ENCODE data around the gene PLCB1.

PLCB1 gene

GRCh38 chr20:8183526-8183925 lies 51.5 kb downstream of the PLCB1 start:
- Histone ChIP-seq H3K79me2 (ENCODE audit: insufficient read depth, low read depth) (no peaks in the 10 kb centered on the region), H2AFZ (ENCODE audit: low read depth) (no peak overlapping the region)
- TF ChIP-seq, protein P1, sequence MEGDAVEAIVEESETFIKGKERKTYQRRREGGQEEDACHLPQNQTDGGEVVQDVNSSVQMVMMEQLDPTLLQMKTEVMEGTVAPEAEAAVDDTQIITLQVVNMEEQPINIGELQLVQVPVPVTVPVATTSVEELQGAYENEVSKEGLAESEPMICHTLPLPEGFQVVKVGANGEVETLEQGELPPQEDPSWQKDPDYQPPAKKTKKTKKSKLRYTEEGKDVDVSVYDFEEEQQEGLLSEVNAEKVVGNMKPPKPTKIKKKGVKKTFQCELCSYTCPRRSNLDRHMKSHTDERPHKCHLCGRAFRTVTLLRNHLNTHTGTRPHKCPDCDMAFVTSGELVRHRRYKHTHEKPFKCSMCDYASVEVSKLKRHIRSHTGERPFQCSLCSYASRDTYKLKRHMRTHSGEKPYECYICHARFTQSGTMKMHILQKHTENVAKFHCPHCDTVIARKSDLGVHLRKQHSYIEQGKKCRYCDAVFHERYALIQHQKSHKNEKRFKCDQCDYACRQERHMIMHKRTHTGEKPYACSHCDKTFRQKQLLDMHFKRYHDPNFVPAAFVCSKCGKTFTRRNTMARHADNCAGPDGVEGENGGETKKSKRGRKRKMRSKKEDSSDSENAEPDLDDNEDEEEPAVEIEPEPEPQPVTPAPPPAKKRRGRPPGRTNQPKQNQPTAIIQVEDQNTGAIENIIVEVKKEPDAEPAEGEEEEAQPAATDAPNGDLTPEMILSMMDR (conservative IDR thresholded peaks at IDR 0.05; ENCODE audit: low read depth, low read length): no peak

DNA sequence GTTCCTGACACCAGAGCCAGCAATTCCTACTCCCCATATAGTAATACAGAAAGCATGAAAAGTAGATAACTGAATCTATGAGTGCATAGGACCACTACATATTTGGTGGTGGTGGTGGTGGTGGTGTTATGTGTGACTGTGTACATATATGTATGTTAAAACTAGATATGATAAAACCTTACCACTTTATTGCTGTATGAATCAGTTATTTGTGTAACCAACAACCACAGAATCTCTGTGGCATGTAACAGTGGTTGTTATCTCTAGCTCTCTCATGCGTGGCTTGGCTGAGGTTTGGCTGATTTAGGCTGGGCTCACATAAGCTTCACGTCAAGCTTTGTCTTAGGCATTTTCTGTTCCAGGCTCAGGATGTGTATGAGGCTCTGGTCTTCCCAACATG lies 55.7 kb downstream of the PLCB1 start:
- Histone ChIP-seq H3K79me2 (ENCODE audit: insufficient read depth, low read depth) (no peaks in the 10 kb centered on the region), H4K20me1 (ENCODE audit: insufficient read depth) (no peaks in the 10 kb centered on the region), H3K27me3 (ENCODE audit: insufficient read depth, low read depth) (no peaks in the 10 kb centered on the region), H3K36me3 (ENCODE audit: insufficient read depth) (no peaks in the 10 kb centered on the region), H3K4me1 (ENCODE audit: low read depth, poor library complexity, severe bottlenecking) (no peaks in the 10 kb centered on the region), H3K27ac (no peak overlapping the region), H2AFZ (ENCODE audit: low read depth) (no peak overlapping the region), H3K4me3 (IDR thresholded peaks at IDR 0.05; ENCODE audit: insufficient read depth, low read depth, low read length) (no peak overlapping the region), H3K4me2 (no peak overlapping the region), H3K9ac (no peak overlapping the region)
- TF ChIP-seq, protein P1 (conservative IDR thresholded peaks at IDR 0.05; ENCODE audit: low read depth, low read length): no peak

More at GRCh38 chr20:8183526-8183925, 51.5 kb downstream of the PLCB1 start:
- Histone ChIP-seq H3K4me2 (no peak overlapping the region), H3K4me3 (IDR thresholded peaks at IDR 0.05; ENCODE audit: insufficient read depth, low read depth, low read length) (no peak overlapping the region), H3K27ac (no peak overlapping the region), H3K27me3 (ENCODE audit: insufficient read depth, low read depth) (no peaks in the 10 kb centered on the region), H3K9ac (no peak overlapping the region), H3K36me3 (ENCODE audit: insufficient read depth) (no peaks in the 10 kb centered on the region), H4K20me1 (ENCODE audit: insufficient read depth) (no peaks in the 10 kb centered on the region), H3K4me1 (ENCODE audit: low read depth, poor library complexity, severe bottlenecking) (no peaks in the 10 kb centered on the region)

GRCh38 chr20:8190043-8190880 lies 58.2 kb downstream of the PLCB1 start:
- Histone ChIP-seq H3K27me3 (ENCODE audit: insufficient read depth, low read depth) (no peaks in the 10 kb centered on the region), H3K27ac (no peak overlapping the region), H3K9ac (no peak overlapping the region), H3K4me3 (IDR thresholded peaks at IDR 0.05; ENCODE audit: insufficient read depth, low read depth, low read length) (no peak overlapping the region), H3K36me3 (ENCODE audit: insufficient read depth) (no peaks in the 10 kb centered on the region), H4K20me1 (ENCODE audit: insufficient read depth) (no peaks in the 10 kb centered on the region), H3K4me1 (ENCODE audit: low read depth, poor library complexity, severe bottlenecking) (no peaks in the 10 kb centered on the region), H3K79me2 (ENCODE audit: insufficient read depth, low read depth) (no peaks in the 10 kb centered on the region), H3K4me2 (no peak overlapping the region), H2AFZ (ENCODE audit: low read depth) (no peak overlapping the region)
- TF ChIP-seq, protein P1 (conservative IDR thresholded peaks at IDR 0.05; ENCODE audit: low read depth, low read length): no peak

GRCh38 chr20:8194721-8195120 lies 62.7 kb downstream of the PLCB1 start:
- Histone ChIP-seq H3K36me3 (ENCODE audit: insufficient read depth) (no peaks in the 10 kb centered on the region), H3K27me3 (ENCODE audit: insufficient read depth, low read depth) (no peaks in the 10 kb centered on the region), H3K4me2 (no peak overlapping the region), H2AFZ (ENCODE audit: low read depth) (no peak overlapping the region), H3K27ac (no peak overlapping the region), H3K79me2 (ENCODE audit: insufficient read depth, low read depth) (no peaks in the 10 kb centered on the region), H3K9ac (no peak overlapping the region), H3K4me1 (ENCODE audit: low read depth, poor library complexity, severe bottlenecking) (no peaks in the 10 kb centered on the region), H4K20me1 (ENCODE audit: insufficient read depth) (no peaks in the 10 kb centered on the region), H3K4me3 (IDR thresholded peaks at IDR 0.05; ENCODE audit: insufficient read depth, low read depth, low read length) (no peak overlapping the region)
- TF ChIP-seq, protein P1 (conservative IDR thresholded peaks at IDR 0.05; ENCODE audit: low read depth, low read length): no peak

All from KMS-11 (cell line).